GM19238 (cell line): ENCODE data around the gene CCNB2.
"Not testable (repeated sequence)": the region's sequence is repeated elsewhere in the genome, so short reads cannot be mapped to it uniquely, and the experiment has no call there.

ENCODE experiments used
- DNase-seq: peaks from one replicate; pipeline ENCODE4 v3.0.0; 2011; ENCODE audit warnings: low spot score; ENCODE audit not compliant: insufficient read length

The CCNB2 gene

DNA sequence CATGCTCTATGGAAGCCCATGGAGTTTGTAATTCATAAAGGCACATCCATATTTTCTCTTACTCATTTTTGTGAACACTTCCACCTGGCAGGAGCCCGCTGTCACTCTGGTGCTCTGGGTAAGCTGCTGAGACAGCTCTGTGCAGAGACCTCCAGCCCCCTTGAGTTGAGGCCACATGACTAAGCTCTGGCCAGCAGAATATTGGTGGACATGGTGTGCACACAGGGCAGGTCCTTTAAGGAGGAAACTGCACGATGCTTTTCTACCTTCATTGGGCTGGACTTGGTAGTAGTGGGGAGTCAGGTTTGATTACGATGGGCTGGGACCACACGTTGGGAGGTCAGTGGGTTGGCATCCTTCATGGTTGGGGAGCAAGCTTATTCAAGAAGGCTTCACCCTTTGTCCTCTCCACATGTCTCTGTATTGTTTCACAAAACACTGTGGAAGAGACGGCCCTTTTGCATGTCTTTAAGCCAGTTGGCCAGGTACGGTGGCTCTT lies 29.0 kb downstream of the CCNB2 start:
- DNase-seq, result no peak

DNA sequence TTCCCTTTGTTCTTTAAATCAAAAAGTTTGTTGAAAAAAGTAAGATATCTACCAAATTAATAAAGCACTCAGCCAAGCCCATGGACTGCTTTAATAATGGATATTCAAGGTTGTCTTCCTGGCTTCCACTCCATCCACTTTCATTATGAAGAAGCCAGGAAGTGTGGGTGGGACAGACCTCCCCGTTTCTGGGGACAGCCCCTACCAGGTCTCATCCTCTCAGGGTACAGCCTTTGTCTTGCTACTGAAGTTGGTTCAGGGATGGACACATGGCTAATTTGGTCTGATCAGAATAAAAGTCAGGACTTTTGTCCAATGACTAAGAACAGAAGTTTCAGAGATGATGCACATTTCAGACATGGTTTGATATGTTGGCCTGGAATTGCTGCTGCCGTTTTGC lies 32.6 kb downstream of the CCNB2 start:
- no peak for DNase-seq

DNA sequence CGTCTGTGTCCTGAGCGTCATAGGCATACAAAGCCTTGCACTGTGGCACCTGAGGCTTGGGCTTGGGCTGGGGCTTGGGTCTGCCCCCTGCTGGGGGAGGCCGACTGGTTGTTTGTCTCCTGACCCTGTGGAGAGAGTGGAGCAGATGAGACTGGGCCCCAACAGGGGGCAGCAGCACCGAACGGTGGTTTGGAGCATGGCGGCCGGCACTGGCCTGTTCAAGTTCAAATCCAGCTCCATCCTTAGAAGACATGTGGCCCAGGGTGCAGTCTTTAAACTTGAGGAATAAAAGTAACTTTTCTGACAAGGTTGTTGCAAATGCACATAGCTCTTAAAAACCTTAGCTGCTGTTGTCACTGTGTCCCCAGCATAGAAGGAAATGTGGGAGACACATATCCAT lies 33.3 kb downstream of the CCNB2 start:
- peak; percentile 72 for DNase-seq

DNA sequence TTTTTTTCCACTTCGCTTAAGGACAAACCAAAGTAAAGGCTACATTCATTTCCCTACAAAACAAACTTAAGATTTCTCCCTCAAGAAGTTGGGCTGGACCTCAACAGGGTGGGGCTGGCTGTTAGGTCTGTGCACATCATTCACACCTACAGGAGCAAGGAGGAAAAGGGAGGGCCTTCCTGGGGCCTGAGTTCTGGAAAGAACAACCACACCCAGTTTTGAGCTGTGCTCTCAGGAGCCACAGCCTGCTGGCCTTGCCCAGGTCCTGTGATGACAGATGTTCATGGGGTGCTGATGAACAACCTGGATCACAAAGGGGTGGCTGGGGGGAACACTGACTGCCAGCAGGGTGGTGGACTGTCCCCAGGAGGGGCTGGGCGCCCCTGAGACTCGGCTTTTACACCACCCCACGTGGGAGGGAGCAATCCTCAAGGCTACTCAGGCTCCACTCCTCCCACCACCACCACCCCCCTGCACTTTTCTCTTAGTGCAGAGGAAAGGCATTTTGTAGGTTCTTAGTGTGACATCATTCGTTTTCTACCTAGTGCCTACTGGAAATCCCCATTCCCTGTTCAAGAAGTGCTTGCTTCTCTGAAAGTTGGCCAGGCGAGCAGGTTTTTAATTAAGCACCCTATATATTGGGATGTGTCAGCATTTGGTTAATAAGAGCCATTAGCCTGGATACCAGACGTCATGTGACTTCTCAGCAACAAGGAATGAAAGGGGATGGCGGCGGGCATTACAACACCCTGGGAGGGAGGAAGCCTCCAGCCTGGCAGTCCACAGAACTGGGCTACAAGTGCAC lies 35.7 kb downstream of the CCNB2 start:
- DNase-seq, result no peak

DNA sequence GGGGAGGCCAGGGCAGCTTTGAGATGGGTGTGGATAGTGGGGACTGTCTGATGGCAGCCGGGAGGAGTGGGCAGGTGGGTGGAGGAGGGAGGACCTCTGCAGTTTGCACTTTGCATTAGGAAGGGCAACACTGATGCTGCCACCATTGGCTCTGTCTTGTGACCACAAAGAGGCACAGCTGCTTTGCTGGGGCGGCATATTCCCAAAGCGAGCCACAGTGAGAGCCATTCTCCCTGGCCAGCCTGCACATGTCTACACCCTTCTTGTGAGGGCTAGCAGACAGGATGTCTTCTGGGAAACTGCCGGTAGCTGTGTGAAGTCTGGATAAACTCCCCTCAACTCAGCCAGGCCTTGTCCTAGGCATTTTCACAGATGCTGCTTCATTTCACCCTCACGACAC lies 38.3 kb downstream of the CCNB2 start:
- DNase-seq, result no peak

DNA sequence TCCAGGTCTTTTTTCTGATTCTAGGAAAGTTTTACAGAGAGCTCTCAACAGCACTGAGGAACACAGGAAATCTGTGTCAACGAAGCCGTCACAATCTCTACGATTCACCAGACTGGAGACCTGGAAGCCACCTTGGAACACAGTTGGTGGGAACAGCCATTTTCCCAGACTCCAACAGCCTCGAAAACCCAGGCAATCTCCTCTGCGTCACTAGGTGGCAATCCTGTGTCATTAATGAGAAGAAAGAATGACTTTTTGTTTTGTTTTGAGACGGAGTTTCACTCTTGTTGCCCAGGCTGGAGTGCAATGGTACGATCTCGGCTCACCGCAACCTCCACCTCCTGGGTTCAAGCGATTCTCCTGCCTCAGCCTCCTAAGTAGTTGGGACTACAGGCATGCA lies 39.6 kb downstream of the CCNB2 start:
- DNase-seq, result not testable (repeated sequence)

DNA sequence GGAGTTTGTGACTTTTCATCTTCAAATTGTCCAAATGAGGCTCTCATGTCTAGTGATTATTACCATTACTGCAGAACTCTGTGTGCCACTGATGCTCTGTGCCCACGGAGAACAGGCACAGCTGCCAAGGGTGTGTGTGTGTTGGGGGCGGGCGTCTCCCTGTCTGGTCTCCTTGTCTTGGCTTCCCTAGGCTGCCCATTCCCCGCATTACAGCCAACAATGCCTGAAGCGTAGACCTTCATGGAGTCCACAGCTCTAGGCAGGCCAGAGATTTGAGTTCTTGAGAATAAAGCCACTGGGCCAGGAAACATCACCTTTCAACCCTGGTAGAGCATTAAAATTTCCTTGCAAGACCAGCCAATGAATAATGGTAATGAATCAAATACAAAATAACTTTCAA lies 42.7 kb downstream of the CCNB2 start:
- no peak for DNase-seq

GRCh38 chr15:59148153-59148833 lies 43.3 kb downstream of the CCNB2 start:
- no peak for DNase-seq

DNA sequence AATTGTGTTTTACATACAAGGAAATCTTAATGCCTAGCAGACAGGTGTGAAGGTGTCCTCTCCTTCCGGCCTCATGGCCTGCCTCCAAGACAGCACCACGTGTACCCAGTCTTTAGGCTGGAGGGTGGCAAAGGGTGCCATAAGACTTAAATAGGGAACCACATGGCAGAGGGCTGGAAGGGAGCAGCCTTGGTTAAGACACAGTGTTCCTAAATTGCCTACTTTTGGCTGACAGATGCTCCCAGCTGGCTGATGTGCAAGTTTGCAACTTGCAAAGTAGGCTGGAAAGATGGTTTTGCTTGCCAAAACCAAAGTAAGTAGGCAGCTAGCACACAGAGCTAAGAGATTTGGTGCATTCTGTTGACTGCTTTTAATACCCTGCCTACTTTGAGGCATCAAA lies 45.2 kb downstream of the CCNB2 start:
- no peak for DNase-seq

DNA sequence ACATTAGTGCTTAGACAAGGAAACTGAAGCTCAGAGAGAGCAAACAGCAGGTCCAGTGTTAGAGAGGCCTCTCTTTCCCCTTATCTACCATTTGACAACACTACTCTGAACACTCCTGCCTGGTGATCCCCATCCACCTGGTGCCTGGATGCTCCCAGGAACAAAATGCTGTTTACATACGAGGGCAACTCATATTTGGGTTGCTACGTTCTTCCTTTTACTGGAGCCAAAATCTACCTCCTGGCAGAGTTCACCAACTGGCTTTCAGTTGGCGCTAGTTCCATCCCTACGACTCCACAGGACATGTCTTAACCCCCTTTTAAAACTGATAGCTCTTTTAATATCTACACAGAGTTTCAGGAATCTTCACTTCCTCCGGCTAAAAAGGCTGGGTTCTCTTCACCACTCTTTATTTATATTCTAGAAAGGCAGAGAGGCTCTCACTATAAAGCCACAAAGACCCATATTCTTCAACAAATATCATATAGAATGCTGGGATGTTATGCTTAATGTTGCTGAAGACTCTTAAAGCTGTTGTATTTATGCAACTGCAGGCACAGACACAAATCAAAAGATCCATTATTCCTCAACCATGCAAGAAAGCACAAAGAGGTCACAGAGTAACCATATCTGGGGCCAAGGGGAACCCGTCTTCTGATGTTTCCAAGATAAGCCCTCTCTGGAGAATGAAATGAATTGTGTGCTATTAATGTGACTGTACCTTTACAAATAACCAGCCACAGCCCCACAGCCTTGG lies 47.9 kb downstream of the CCNB2 start:
- DNase-seq, result no peak

GRCh38 chr15:59153466-59153865 lies 48.5 kb downstream of the CCNB2 start:
- no peak for DNase-seq

- DNase-seq, result no peak
Measured at GRCh38 chr15:59154243-59154642, 49.3 kb downstream of the CCNB2 start.

- DNase-seq, result no peak
Measured at GRCh38 chr15:59155431-59155830, 50.5 kb downstream of the CCNB2 start.

- DNase-seq, result no peak
Measured at GRCh38 chr15:59157396-59157795, 52.5 kb downstream of the CCNB2 start.

DNA sequence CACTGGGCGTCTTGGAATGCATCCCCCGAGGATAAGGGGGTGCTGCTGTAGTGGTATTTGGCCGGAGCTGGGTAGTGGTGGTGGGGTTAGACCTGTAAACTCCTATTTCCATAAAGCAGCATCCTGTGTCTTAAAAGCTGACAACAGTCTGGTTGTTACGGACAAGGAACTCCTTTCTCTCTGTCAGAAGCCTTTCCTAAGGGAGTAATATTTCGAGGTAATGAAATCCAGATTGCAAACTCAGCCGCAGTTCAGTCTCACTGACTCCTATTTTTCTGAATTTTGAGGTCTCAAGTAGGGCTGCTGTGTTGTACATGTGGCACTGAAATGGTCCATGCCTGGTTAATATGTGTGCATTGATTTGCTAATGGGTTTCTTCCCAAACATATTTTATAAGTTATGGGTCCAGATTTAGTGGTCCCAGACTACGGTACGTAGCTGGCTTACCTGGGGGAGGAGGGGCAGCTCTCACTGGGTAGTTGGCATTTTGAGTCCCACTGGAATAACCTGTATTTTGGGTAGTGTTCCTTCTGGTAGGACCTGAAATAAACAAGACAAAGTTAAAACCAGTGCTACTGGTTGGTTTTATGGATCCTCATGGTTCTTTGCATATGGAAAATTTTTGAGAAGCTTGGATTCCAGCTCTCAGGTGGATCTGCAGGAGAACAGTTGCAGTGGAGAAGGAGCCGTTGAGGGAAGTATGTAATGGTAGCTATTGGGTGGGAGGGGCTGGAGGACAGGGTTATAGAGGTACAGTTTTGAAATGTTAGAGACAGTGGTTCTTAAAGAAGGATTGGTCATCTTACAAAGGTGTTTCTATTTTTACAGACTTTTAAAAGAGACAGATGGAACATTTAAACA lies 53.1 kb downstream of the CCNB2 start:
- DNase-seq, result no peak

- DNase-seq, result no peak
Measured at GRCh38 chr15:59158701-59159034, 53.7 kb downstream of the CCNB2 start.

DNA sequence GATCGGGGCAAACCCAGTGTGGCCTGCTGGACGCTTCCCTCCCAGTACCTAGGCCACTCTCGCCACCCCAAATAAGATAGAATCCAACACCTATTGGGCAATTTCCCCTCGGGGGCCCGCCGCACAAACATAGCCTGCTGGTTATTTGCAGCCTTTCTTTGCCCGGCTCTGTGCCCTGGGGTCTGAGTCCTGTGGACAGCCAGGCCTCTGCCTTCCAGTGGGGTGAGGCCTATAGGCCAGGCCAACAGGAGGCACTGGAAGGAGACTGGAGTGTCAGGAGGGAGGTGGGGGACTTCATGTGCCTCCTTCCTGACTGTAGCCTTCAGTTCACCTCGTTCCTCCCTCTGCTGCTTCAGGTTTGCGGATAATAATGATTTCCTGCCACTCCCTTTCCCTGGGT lies 54.3 kb downstream of the CCNB2 start:
- DNase-seq, result no peak

- DNase-seq, result no peak
Measured at GRCh38 chr15:59160880-59161593, 56.1 kb downstream of the CCNB2 start.

GRCh38 chr15:59162080-59162479 lies 57.1 kb downstream of the CCNB2 start:
- DNase-seq, result not testable (repeated sequence)

DNA sequence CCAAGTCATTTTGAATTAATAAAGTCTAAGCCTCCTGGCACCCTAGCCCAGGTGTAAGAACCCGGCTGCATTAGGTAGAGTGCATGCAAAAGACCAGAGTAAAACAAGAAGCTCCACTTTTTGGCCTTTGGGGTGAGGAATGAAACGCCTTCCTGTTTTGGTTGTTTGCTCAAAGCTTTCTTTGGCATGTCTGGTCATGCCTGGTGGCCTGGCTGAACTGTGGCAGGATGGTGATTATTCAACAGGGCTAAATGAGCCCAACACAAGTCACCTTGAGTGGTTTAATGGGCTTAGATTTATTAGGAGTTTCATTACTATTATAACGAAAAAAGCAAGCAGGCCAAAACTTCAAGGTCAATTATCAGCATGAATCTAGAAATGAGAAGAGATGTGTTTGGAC lies 60.8 kb downstream of the CCNB2 start:
- no peak for DNase-seq

- no peak for DNase-seq
Measured at GRCh38 chr15:59166166-59166565, 61.2 kb downstream of the CCNB2 start.
